ENCODE measurements around the gene ANAPC7. TPM values are rescaled to one million over a fixed set of nuclear protein-coding genes. Genes with fewer than 3 reads are reported as not detected.
A peak's percentile ranks its signal among the peaks of the same experiment; 100 is the strongest.
"Not testable (repeated sequence)": the region's sequence is repeated elsewhere in the genome, so short reads cannot be mapped to it uniquely, and the experiment has no call there.

ANAPC7 gene
- total RNA-seq, 2 donors from 2014 or later, result 41.7 to 78.3 TPM

GRCh38 chr12:110367181-110367864 is 36.2 kb downstream of the ANAPC7 start:
- no peaks in the 10 kb centered on the region for H3K9me3 Mint-ChIP-seq

GRCh38 chr12:110366321-110367142 is 37.0 kb downstream of the ANAPC7 start:
- Mint-ChIP-seq H3K4me1 (no peaks in the 10 kb centered on the region), H3K27ac (no peak overlapping the region), H3K9me3 (no peaks in the 10 kb centered on the region), H3K36me3 (ENCODE audit: low read depth) (no peaks in the 10 kb centered on the region), H3K27me3 (no peaks in the 10 kb centered on the region), H3K4me3 (no peak overlapping the region)
- no peak for ATAC-seq (replicated peaks)

More at GRCh38 chr12:110367181-110367864, 36.2 kb downstream of the ANAPC7 start:
- no peak for ATAC-seq (replicated peaks)
- Mint-ChIP-seq H3K27ac (no peak overlapping the region), H3K4me3 (no peak overlapping the region), H3K36me3 (ENCODE audit: low read depth) (peaks cover 6% of the 10 kb centered on the region), H3K27me3 (no peaks in the 10 kb centered on the region), H3K4me1 (no peaks in the 10 kb centered on the region)

- Mint-ChIP-seq H3K4me1 (no peaks in the 10 kb centered on the region), H3K36me3 (ENCODE audit: low read depth) (no peaks in the 10 kb centered on the region), H3K27me3 (no peaks in the 10 kb centered on the region), H3K9me3 (no peaks in the 10 kb centered on the region), H3K4me3 (no peak overlapping the region), H3K27ac (no peak overlapping the region)
- ATAC-seq (replicated peaks), result no peak
Observed at GRCh38 chr12:110365489-110366320, 37.8 kb downstream of the ANAPC7 start.

DNA sequence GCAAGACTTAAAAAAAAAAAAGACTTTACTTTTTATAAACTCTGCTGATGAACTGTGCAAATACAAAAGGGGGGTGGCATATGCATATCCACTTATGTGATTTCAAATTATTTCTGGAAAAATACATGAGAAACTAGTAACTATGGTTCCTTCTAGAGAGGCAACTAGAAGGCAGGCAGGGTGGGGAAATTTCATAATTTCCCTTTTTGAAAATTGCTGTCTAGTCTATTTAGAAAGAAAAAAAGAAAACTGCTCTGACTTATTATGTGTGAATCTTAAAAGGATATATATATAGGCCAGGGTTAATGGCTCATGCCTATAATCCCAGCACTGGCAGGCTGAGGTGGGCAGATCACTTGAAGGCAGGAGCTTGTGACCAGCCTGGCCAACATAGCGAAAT is 42.3 kb downstream of the ANAPC7 start:
- Mint-ChIP-seq H3K27me3 (no peaks in the 10 kb centered on the region), H3K36me3 (ENCODE audit: low read depth) (no peaks in the 10 kb centered on the region), H3K27ac (no peak overlapping the region), H3K4me1 (no peaks in the 10 kb centered on the region), H3K4me3 (no peak overlapping the region), H3K9me3 (no peaks in the 10 kb centered on the region)
- ATAC-seq (replicated peaks), result no peak

DNA sequence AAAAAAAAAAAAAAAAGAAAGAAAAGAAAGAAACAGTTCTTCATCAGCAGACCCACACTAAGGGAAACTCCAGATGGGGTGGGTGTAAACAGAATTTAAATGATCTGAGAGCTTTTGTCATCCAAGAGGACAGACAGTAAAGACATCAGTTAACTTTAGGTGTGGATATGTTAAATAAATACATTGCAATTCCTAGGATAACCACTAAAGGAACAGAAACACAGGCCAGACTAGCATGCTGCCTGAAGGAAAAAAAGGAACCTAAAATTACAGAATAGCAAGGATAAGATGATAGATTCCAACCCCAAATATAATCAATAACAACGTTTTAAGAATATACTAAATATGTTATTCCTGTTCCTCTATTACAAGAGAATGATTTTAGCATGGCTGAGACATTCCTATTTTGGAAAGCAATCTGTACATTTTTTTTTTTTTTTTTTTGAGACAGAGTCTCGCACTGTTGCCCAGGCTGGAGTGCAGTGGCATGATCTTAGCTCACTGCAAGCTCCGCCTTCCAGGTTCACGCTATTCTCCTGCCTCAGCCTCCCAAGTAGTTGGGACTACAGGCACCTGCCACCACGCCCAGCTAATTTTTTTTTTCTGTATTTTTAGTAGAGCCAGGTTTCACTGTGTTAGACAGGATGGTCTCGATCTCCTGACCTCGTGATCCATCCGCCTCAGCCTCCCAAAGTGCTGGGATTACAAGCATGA is 45.0 kb downstream of the ANAPC7 start:
- H3K36me3 Mint-ChIP-seq (ENCODE audit: low read depth), result not testable (repeated sequence)

GRCh38 chr12:110355073-110355472 is 48.4 kb downstream of the ANAPC7 start:
- H3K4me3 Mint-ChIP-seq, result no peak overlapping the region
- ATAC-seq (replicated peaks), result peak; percentile 65
- peaks cover 7% of the 10 kb centered on the region for H3K4me1 Mint-ChIP-seq
- peaks cover 6% of the 10 kb centered on the region for H3K36me3 Mint-ChIP-seq (ENCODE audit: low read depth)
- H3K27me3 Mint-ChIP-seq, result no peaks in the 10 kb centered on the region
- H3K27ac Mint-ChIP-seq, result peak overlapping the region; percentile 0
- no peaks in the 10 kb centered on the region for H3K9me3 Mint-ChIP-seq

More for the DNA sequence above, 45.0 kb downstream of the ANAPC7 start:
- not testable (repeated sequence) for H3K27ac Mint-ChIP-seq; H3K4me3 Mint-ChIP-seq; H3K27me3 Mint-ChIP-seq; ATAC-seq (replicated peaks); H3K4me1 Mint-ChIP-seq; H3K9me3 Mint-ChIP-seq

- Mint-ChIP-seq H3K4me3 (no peak overlapping the region), H3K27me3 (no peaks in the 10 kb centered on the region), H3K4me1 (peaks cover 15% of the 10 kb centered on the region), H3K9me3 (no peaks in the 10 kb centered on the region), H3K36me3 (ENCODE audit: low read depth) (peaks cover 14% of the 10 kb centered on the region), H3K27ac (peak overlapping the region; percentile 0)
- ATAC-seq (replicated peaks), result peak; percentile 53
Observed at GRCh38 chr12:110354172-110354780, 49.2 kb downstream of the ANAPC7 start.

DNA sequence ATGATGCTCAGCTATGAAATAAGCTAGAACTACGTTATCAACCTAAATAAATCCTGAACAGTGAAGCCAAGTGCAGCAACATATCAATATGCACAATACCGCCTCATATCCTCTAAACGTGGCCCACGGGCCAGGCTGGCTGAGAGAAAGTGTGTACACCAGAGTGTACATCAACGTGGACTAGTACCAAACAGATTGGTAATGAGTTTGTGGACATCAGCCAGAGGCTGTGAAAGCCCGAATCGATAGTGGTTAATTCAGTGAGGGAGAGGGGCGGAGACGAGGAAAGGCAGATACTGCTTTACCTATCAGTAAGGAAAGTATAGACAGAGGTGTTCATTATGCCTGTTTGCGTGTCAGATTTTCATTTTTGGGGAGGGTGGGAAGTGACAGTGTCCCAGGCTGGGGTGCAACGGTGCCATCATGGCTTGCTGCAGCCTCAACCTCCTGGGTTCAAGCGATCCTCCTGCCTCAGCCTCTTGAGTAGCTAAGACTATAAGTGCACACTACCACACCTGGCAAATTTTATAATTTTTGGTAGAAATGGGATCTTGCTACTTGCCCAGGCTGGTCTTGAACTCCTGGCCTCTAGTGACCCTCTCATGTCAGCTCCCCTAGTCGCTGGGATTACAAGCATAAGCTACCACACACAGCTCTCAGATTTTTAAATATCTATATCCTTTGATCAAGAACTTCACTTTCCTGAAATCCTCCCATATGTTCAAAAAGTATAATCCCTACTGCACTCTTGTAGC is 50.1 kb downstream of the ANAPC7 start:
- H3K9me3 Mint-ChIP-seq, result no peaks in the 10 kb centered on the region
- no peaks in the 10 kb centered on the region for H3K27me3 Mint-ChIP-seq
- peak overlapping the region; percentile 52 for H3K27ac Mint-ChIP-seq
- ATAC-seq (replicated peaks), result no peak
- H3K36me3 Mint-ChIP-seq (ENCODE audit: low read depth), result peaks cover 18% of the 10 kb centered on the region
- H3K4me3 Mint-ChIP-seq, result no peak overlapping the region
- peaks cover 16% of the 10 kb centered on the region for H3K4me1 Mint-ChIP-seq

GRCh38 chr12:110352401-110352800 is 51.1 kb downstream of the ANAPC7 start:
- Mint-ChIP-seq H3K4me1 (peaks cover 17% of the 10 kb centered on the region), H3K27me3 (no peaks in the 10 kb centered on the region), H3K9me3 (no peaks in the 10 kb centered on the region), H3K36me3 (ENCODE audit: low read depth) (peaks cover 27% of the 10 kb centered on the region), H3K4me3 (no peak overlapping the region), H3K27ac (no peak overlapping the region)
- no peak for ATAC-seq (replicated peaks)

DNA sequence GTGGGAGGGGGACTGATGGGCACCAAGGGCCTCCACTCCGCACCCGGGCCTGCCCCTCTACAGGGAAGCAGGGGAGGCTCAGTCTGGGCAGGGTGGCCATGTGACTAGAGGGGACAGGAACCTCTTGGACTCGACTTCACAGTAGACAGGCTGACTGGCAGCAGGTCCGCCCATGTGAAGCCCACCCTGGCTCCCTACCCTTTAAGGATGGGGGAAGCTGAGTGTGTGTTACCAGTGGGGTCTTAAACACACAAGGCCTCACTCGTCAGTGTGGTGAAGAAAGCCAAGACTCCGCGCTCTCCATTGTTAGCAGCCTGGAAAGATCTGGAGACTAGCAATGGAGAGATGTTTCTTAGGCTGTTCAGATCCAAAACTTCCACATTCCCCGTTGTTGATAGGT is 52.4 kb downstream of the ANAPC7 start:
- H3K27ac Mint-ChIP-seq, result no peak overlapping the region
- H3K4me3 Mint-ChIP-seq, result no peak overlapping the region
- no peak for ATAC-seq (replicated peaks)
- H3K36me3 Mint-ChIP-seq (ENCODE audit: low read depth), result peaks cover 40% of the 10 kb centered on the region
- peaks cover 21% of the 10 kb centered on the region for H3K4me1 Mint-ChIP-seq
- H3K9me3 Mint-ChIP-seq, result no peaks in the 10 kb centered on the region
- no peaks in the 10 kb centered on the region for H3K27me3 Mint-ChIP-seq

GRCh38 chr12:110349514-110350151 is 53.9 kb downstream of the ANAPC7 start:
- Mint-ChIP-seq H3K9me3 (no peaks in the 10 kb centered on the region), H3K27ac (peak overlapping the region; percentile 39), H3K36me3 (ENCODE audit: low read depth) (peaks cover 55% of the 10 kb centered on the region), H3K4me3 (peak overlapping the region; percentile 16), H3K4me1 (peaks cover 21% of the 10 kb centered on the region), H3K27me3 (no peaks in the 10 kb centered on the region)
- ATAC-seq (replicated peaks), result peak; percentile 67

- H3K4me1 Mint-ChIP-seq, result peaks cover 18% of the 10 kb centered on the region
- peaks cover 60% of the 10 kb centered on the region for H3K36me3 Mint-ChIP-seq (ENCODE audit: low read depth)
- H3K27me3 Mint-ChIP-seq, result no peaks in the 10 kb centered on the region
- no peaks in the 10 kb centered on the region for H3K9me3 Mint-ChIP-seq
- H3K27ac Mint-ChIP-seq, result peak overlapping the region; percentile 39
- no peak for ATAC-seq (replicated peaks)
- H3K4me3 Mint-ChIP-seq, result peak overlapping the region; percentile 16
Observed at GRCh38 chr12:110349096-110349495, 54.4 kb downstream of the ANAPC7 start.

All from activated T-helper 17 cell treated with anti-CD3 and anti-CD28 coated beads, Interleukin-2, amount 50 U/mL, for 72 hours (primary cell).